Mesendoderm (in vitro differentiated cells): ENCODE results near the gene MOB3B.
A peak's percentile ranks its signal among the peaks of the same experiment; 100 is the strongest.

Source experiments
- DNase-seq: peaks from one replicate; pipeline ENCODE4 v3.0.0; 2013
- H2AK5ac ChIP-seq: 2 replicates; pipeline ENCODE4 v1.6.1; 2013; ENCODE audit warnings: low read length, inconsistent platforms
- H2BK120ac ChIP-seq: 2 replicates; pipeline ENCODE4 v1.6.1; 2013; ENCODE audit warnings: low read depth, mild to moderate bottlenecking, low read length, moderate library complexity, mixed read lengths
- H2BK15ac ChIP-seq: replicated peaks from 2 replicates; pipeline ENCODE4 v1.6.1; 2013; ENCODE audit warnings: low read depth, mild to moderate bottlenecking, moderate library complexity
- H2BK5ac ChIP-seq: 2 replicates; pipeline ENCODE4 v1.6.1; 2013; ENCODE audit warnings: low read length, inconsistent platforms
- H3K18ac ChIP-seq: 2 replicates; pipeline ENCODE4 v1.6.1; 2013; ENCODE audit warnings: mild to moderate bottlenecking, low read length, mixed read lengths
- H3K23ac ChIP-seq: one replicate; pipeline ENCODE4 v1.6.1; 2013; ENCODE audit warnings: low read length
- H3K27ac ChIP-seq: 2 replicates; pipeline ENCODE4 v1.5.1; 2013; ENCODE audit warnings: low read depth, mild to moderate bottlenecking, inconsistent platforms, low read length, moderate library complexity
- H3K27me3 ChIP-seq: 2 replicates; pipeline ENCODE4 v1.6.1; 2013; ENCODE audit warnings: low read length, control low read depth, mild to moderate bottlenecking, inconsistent platforms; ENCODE audit not compliant: insufficient read depth, poor library complexity
- H3K36me3 ChIP-seq: 2 replicates; pipeline ENCODE4 v1.6.1; 2013; ENCODE audit warnings: low read length, inconsistent platforms; ENCODE audit not compliant: control insufficient read depth, insufficient read depth
- H3K4ac ChIP-seq: one replicate; pipeline ENCODE4 v1.6.1; 2013; ENCODE audit warnings: low read depth, mild to moderate bottlenecking, low read length, moderate library complexity
- H3K4me1 ChIP-seq: 2 replicates; pipeline ENCODE4 v1.6.1; 2013; ENCODE audit warnings: low read depth, low read length, inconsistent platforms; ENCODE audit not compliant: control insufficient read depth
- H3K4me2 ChIP-seq: 2 replicates; pipeline ENCODE4 v1.6.1; 2013; ENCODE audit warnings: low read length
- H3K4me3 ChIP-seq: 2 replicates; pipeline ENCODE4 v1.5.1; 2013; ENCODE audit warnings: mild to moderate bottlenecking, low read length
- H3K56ac ChIP-seq: one replicate; pipeline ENCODE4 v1.6.1; 2013; ENCODE audit warnings: low read length
- H3K79me1 ChIP-seq: 2 replicates; pipeline ENCODE4 v1.6.1; 2013; ENCODE audit warnings: low read length, inconsistent platforms
- H3K79me2 ChIP-seq: 2 replicates; pipeline ENCODE4 v1.6.1; 2013; ENCODE audit warnings: mild to moderate bottlenecking, low read length; ENCODE audit not compliant: control insufficient read depth, insufficient read depth
- H3K9ac ChIP-seq: 2 replicates; pipeline ENCODE4 v1.6.1; 2013; ENCODE audit warnings: low read length, inconsistent platforms
- H4K5ac ChIP-seq: one replicate; pipeline ENCODE4 v1.6.1; 2013; ENCODE audit warnings: low read length
- H4K8ac ChIP-seq: one replicate; pipeline ENCODE4 v1.6.1; 2013; ENCODE audit warnings: low read depth, mild to moderate bottlenecking, control low read depth, low read length, moderate library complexity
- WGBS: extraction: QIAGEN DNeasy Blood & Tissue Kit; methylation state at CpG from one replicate; pipeline ENCODE4 v1.1.7; 2013; ENCODE audit warnings: low lambda C conversion rate, missing lambda C conversion rate; ENCODE audit not compliant: insufficient coverage; ENCODE audit errors: extremely low coverage; 5-methylcytosine and 5-hydroxymethylcytosine counted together

MOB3B gene

GRCh38 chr9:27358007-27358406 lies 171.6 kb downstream of the MOB3B start:
- no peak for DNase-seq
- Histone ChIP-seq H3K4me1 (no peaks in the 10 kb centered on the region), H2AK5ac (no peak overlapping the region), H3K27me3 (no peaks in the 10 kb centered on the region), H2BK120ac (no peak overlapping the region), H3K79me1 (no peaks in the 10 kb centered on the region), H3K23ac (no peak overlapping the region), H3K27ac (no peak overlapping the region), H3K4me2 (no peak overlapping the region), H4K5ac (no peak overlapping the region), H2BK5ac (no peak overlapping the region), H3K36me3 (no peaks in the 10 kb centered on the region), H3K4ac (no peak overlapping the region), H4K8ac (no peak overlapping the region), H3K18ac (no peak overlapping the region), H3K9ac (no peak overlapping the region), H2BK15ac (no peak overlapping the region), H3K56ac (no peak overlapping the region), H3K4me3 (no peak overlapping the region), H3K79me2 (no peaks in the 10 kb centered on the region)

GRCh38 chr9:27356446-27356845 lies 173.2 kb downstream of the MOB3B start:
- no peak overlapping the region for H4K8ac ChIP-seq
- H2BK5ac ChIP-seq: no peak overlapping the region
- H3K4ac ChIP-seq: no peak overlapping the region
- no peak overlapping the region for H2AK5ac ChIP-seq
- no peak overlapping the region for H3K56ac ChIP-seq
- H3K36me3 ChIP-seq: no peaks in the 10 kb centered on the region
- H3K27me3 ChIP-seq: no peaks in the 10 kb centered on the region
- H3K27ac ChIP-seq: no peak overlapping the region
- H2BK15ac ChIP-seq: no peak overlapping the region
- no peak overlapping the region for H3K4me3 ChIP-seq
- no peak overlapping the region for H2BK120ac ChIP-seq
- no peak overlapping the region for H3K23ac ChIP-seq
- H3K18ac ChIP-seq: no peak overlapping the region
- no peaks in the 10 kb centered on the region for H3K4me1 ChIP-seq
- no peak overlapping the region for H3K9ac ChIP-seq
- no peak overlapping the region for H4K5ac ChIP-seq
- no peaks in the 10 kb centered on the region for H3K79me1 ChIP-seq
- no peak overlapping the region for H3K4me2 ChIP-seq
- no CpG with 5 or more reads among the region's 2 CpGs for WGBS
- no peaks in the 10 kb centered on the region for H3K79me2 ChIP-seq
- DNase-seq: no peak

GRCh38 chr9:27355166-27355565 lies 174.4 kb downstream of the MOB3B start:
- no peaks in the 10 kb centered on the region for H3K27me3 ChIP-seq
- H3K27ac ChIP-seq: no peak overlapping the region

DNA sequence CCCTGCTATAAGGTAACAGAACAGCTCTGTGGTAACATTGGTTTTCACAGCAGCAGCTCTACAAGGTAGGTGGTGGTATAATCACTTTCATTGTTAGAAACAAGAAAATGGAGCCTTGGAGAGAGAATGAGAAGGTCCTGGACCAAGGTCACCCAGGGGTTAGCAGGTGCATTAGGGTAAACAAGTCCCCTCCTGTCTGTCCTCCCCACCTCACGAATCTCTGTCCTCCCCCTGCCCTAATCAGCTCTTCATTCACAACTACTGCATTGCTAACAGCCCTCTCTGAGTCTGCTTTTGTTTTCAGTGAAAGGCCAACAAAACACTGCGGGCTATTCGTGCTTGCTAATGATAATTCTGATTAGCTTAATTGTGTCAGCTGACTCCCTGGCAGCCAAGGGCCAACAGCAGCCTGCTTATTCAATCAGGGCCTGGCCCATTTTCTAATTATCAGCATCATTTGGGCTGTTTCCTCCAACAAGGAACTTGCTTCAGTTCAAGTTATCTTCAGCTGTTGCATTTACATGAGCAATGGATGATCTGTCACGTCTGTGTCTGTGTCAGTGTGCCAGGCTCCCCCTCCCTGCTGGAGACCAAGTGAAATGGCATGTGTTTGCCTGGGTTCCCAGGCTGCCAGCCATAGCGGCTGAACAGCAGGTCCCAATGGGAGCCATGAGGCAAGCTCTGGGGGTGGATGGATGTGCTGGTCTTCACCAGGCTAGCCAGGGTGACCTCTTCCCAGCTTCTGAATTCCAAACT lies 176.0 kb downstream of the MOB3B start:
- Histone ChIP-seq H3K23ac (no peak overlapping the region), H2AK5ac (no peak overlapping the region), H3K4me2 (no peak overlapping the region), H2BK15ac (no peak overlapping the region), H4K5ac (no peak overlapping the region), H3K79me2 (no peaks in the 10 kb centered on the region), H3K27me3 (no peaks in the 10 kb centered on the region), H3K18ac (no peak overlapping the region), H3K9ac (no peak overlapping the region), H3K36me3 (no peaks in the 10 kb centered on the region), H3K4ac (no peak overlapping the region), H3K27ac (no peak overlapping the region), H3K56ac (no peak overlapping the region), H2BK5ac (no peak overlapping the region), H3K4me3 (no peak overlapping the region), H4K8ac (no peak overlapping the region), H3K79me1 (no peaks in the 10 kb centered on the region), H3K4me1 (peaks cover 6% of the 10 kb centered on the region), H2BK120ac (no peak overlapping the region)
- no CpG with 5 or more reads among the region's 5 CpGs for WGBS
- DNase-seq: peak; percentile 44

More at GRCh38 chr9:27355166-27355565, 174.4 kb downstream of the MOB3B start:
- Histone ChIP-seq H3K56ac (no peak overlapping the region), H3K4me1 (no peaks in the 10 kb centered on the region), H2BK5ac (no peak overlapping the region), H3K79me1 (no peaks in the 10 kb centered on the region), H2AK5ac (no peak overlapping the region), H2BK15ac (no peak overlapping the region), H3K4ac (no peak overlapping the region), H3K36me3 (no peaks in the 10 kb centered on the region), H4K5ac (no peak overlapping the region), H4K8ac (no peak overlapping the region), H3K4me3 (no peak overlapping the region), H3K4me2 (no peak overlapping the region), H2BK120ac (no peak overlapping the region), H3K18ac (no peak overlapping the region), H3K79me2 (no peaks in the 10 kb centered on the region), H3K23ac (peak overlapping the region; percentile 38), H3K9ac (no peak overlapping the region)
- DNase-seq: no peak
- no CpG with 5 or more reads among the region's 3 CpGs for WGBS

- no peak overlapping the region for H3K4me3 ChIP-seq
- no peak overlapping the region for H3K4ac ChIP-seq
- H4K8ac ChIP-seq: no peak overlapping the region
- H2AK5ac ChIP-seq: no peak overlapping the region
- H3K79me1 ChIP-seq: no peaks in the 10 kb centered on the region
- no peak overlapping the region for H2BK5ac ChIP-seq
- no peak overlapping the region for H3K23ac ChIP-seq
- H3K79me2 ChIP-seq: no peaks in the 10 kb centered on the region
- no peak overlapping the region for H3K9ac ChIP-seq
- H2BK15ac ChIP-seq: no peak overlapping the region
- no peak overlapping the region for H4K5ac ChIP-seq
- no CpG with 5 or more reads among the region's 4 CpGs for WGBS
- H3K4me2 ChIP-seq: no peak overlapping the region
- no peaks in the 10 kb centered on the region for H3K27me3 ChIP-seq
- no peak overlapping the region for H3K18ac ChIP-seq
- H2BK120ac ChIP-seq: no peak overlapping the region
- peaks cover 6% of the 10 kb centered on the region for H3K4me1 ChIP-seq
- no peak for DNase-seq
- H3K56ac ChIP-seq: no peak overlapping the region
- H3K36me3 ChIP-seq: no peaks in the 10 kb centered on the region
- no peak overlapping the region for H3K27ac ChIP-seq
These were observed 176.5 kb downstream of the MOB3B start for GRCh38 chr9:27353166-27353473.
